Neural cell (in vitro differentiated cells): Measurements from ENCODE around the gene RNF44.

Experiments
- CTCF ChIP-seq: fragments of 450-650 bp; IDR thresholded peaks from 2 replicates; pipeline ENCODE4 v1.5.1; 2014; ENCODE audit warnings: antibody characterized with exemption, mild to moderate bottlenecking, moderate library complexity; ENCODE audit not compliant: poor library complexity, severe bottlenecking
- EP300 ChIP-seq: fragments of 450-650 bp; conservative IDR thresholded peaks from 2 replicates; pipeline ENCODE4 v1.6.1; 2014; ENCODE audit warnings: antibody characterized with exemption, mild to moderate bottlenecking, moderate library complexity; ENCODE audit not compliant: poor library complexity, severe bottlenecking
- EZH2 ChIP-seq: fragments of 200-600, 300-800 bp; shearing (Covaris generic), sonication (generic); IDR thresholded peaks from 2 replicates; pipeline ENCODE4 v1.6.1; 2014; ENCODE audit warnings: antibody characterized with exemption, low read length, borderline replicate concordance, mild to moderate bottlenecking; ENCODE audit not compliant: insufficient read depth, poor library complexity, severe bottlenecking
- MXI1 ChIP-seq: fragments of 450-650 bp; conservative IDR thresholded peaks from 2 replicates; pipeline ENCODE4 v1.6.1; 2014; ENCODE audit warnings: antibody characterized with exemption, mild to moderate bottlenecking; ENCODE audit not compliant: poor library complexity, severe bottlenecking
- POLR2AphosphoS5 ChIP-seq: IDR thresholded peaks from 2 replicates; pipeline ENCODE4 v1.6.1; 2012
- RAD21 ChIP-seq: fragments of 450-650 bp; conservative IDR thresholded peaks from 2 replicates; pipeline ENCODE4 v1.6.1; 2014; ENCODE audit warnings: antibody characterized with exemption, mild to moderate bottlenecking, moderate library complexity
- REST ChIP-seq: IDR thresholded peaks from 2 replicates; pipeline ENCODE4 v1.6.1; 2012; ENCODE audit warnings: borderline replicate concordance
- TAF1 ChIP-seq: IDR thresholded peaks from 2 replicates; pipeline ENCODE4 v1.6.1; 2012; ENCODE audit warnings: low read depth

- TF ChIP-seq EZH2 (no peak), POLR2AphosphoS5 (no peak), CTCF (no peak), REST (no peak), MXI1 (no peak), EP300 (no peak), TAF1 (no peak), RAD21 (no peak)
These were observed 3.3 kb upstream of the RNF44 start for GRCh38 chr5:176540476-176540899.
